Measurements from ENCODE around the gene ITGB1BP1.

Gene ITGB1BP1

DNA sequence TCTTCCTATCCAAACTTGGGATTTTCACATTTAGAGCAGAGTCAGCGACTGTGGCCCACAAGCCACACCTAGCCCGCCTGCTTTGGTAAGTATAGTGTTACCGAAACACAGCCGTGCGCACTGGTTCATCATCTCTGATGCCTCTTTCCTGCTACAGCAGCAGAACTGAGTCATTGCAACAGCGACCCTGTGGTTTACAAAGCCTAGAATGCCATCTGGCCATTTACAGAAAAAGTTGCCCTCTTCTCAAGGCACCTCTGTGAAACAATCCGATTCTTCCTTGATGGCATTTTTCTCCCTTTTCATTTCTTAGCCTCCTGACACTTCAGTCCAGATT lies 40.3 kb upstream of the ITGB1BP1 start:
- no peak overlapping the region for H3K4me3 ChIP-seq (ENCODE audit: low read depth, low read length)
- DNase-seq (ENCODE audit: low read depth), result no peak
- TF ChIP-seq, protein P1, sequence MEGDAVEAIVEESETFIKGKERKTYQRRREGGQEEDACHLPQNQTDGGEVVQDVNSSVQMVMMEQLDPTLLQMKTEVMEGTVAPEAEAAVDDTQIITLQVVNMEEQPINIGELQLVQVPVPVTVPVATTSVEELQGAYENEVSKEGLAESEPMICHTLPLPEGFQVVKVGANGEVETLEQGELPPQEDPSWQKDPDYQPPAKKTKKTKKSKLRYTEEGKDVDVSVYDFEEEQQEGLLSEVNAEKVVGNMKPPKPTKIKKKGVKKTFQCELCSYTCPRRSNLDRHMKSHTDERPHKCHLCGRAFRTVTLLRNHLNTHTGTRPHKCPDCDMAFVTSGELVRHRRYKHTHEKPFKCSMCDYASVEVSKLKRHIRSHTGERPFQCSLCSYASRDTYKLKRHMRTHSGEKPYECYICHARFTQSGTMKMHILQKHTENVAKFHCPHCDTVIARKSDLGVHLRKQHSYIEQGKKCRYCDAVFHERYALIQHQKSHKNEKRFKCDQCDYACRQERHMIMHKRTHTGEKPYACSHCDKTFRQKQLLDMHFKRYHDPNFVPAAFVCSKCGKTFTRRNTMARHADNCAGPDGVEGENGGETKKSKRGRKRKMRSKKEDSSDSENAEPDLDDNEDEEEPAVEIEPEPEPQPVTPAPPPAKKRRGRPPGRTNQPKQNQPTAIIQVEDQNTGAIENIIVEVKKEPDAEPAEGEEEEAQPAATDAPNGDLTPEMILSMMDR (IDR thresholded peaks at IDR 0.05; ENCODE audit: insufficient read depth, low read depth, low read length, missing control alignments), result no peak

DNA sequence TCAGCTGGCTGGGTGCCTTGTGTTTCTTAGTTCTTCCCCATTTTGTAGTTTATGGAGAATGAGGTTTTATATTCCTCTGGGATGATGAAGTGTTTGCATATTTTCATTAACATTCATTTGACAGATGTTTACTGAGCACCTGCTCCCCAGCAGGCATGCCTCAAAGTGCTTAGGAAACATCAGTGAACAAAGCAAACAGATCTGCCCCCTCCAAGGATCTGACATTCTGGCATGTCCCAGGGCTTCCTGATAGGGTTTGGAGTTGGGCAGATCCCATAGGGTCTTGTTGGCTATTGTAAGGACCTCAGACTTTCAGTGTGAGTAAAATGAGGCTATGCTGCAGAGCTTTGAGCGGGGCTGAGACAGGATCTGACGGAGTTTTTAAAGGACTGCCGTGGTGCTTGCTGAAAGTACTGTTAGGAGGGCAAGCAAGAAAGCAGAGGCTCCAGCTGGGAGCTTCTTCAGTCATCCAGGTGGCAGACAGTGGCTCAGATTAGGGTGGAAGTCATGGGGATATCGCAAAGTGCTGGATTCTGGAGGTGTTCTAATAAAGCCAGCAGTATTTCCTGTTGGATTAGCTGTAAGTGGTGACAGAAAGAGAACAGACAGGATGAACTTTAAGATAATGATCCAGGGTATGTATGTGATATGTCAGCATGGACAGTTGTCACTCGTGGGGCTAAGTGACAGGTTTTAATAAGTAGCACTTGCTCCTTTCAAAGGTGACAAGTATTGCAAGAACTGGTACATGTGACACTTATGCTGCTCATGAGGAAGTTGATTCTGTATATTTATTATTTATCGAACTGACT lies 39.8 kb upstream of the ITGB1BP1 start:
- no peak for DNase-seq (ENCODE audit: low read depth)
- TF ChIP-seq, protein P1 (IDR thresholded peaks at IDR 0.05; ENCODE audit: insufficient read depth, low read depth, low read length, missing control alignments), result no peak
- no peak overlapping the region for H3K4me3 ChIP-seq (ENCODE audit: low read depth, low read length)

DNA sequence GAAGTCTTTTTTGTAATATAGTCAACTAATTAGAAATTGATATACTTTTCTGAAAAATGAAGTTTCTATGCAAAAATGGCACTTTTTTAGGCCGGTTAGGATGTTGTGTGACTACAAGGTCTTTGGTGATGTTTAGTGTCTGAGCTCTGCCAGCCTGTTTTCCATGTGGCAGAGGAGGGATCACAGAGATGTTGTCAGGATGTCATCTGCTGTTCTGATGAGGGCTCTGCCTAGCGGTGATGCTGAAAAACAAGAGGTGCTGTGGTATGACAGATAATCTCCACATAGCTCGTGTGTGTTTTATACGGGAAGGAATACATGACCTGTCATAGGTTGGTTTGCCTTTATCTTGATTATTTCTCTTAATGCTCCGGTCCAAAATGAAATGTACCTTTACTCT lies 39.0 kb upstream of the ITGB1BP1 start:
- no peak overlapping the region for H3K4me3 ChIP-seq (ENCODE audit: low read depth, low read length)
- TF ChIP-seq, protein P1 (IDR thresholded peaks at IDR 0.05; ENCODE audit: insufficient read depth, low read depth, low read length, missing control alignments), result no peak
- no peak for DNase-seq (ENCODE audit: low read depth)

DNA sequence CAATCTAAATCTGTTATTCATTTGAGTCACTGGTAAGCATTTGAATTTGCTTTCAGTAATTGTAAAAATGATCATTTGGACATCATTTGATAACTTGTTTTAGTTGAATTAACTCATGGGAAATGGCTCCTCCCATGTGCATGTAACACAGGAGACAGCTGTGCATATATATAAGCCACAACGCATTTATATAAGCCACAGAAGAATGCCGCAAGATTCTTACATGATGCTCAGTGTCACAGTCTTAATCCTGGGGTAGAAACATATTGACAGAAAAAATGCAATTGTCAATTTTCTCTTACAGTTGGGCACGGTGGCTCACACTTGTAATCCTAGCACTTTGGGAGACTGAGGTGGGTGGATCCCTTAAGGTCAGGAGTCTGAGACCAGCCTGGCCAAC lies 37.8 kb upstream of the ITGB1BP1 start:
- no peak overlapping the region for H3K4me3 ChIP-seq (ENCODE audit: low read depth, low read length)
- DNase-seq (ENCODE audit: low read depth), result no peak
- TF ChIP-seq, protein P1 (IDR thresholded peaks at IDR 0.05; ENCODE audit: insufficient read depth, low read depth, low read length, missing control alignments), result no peak

DNA sequence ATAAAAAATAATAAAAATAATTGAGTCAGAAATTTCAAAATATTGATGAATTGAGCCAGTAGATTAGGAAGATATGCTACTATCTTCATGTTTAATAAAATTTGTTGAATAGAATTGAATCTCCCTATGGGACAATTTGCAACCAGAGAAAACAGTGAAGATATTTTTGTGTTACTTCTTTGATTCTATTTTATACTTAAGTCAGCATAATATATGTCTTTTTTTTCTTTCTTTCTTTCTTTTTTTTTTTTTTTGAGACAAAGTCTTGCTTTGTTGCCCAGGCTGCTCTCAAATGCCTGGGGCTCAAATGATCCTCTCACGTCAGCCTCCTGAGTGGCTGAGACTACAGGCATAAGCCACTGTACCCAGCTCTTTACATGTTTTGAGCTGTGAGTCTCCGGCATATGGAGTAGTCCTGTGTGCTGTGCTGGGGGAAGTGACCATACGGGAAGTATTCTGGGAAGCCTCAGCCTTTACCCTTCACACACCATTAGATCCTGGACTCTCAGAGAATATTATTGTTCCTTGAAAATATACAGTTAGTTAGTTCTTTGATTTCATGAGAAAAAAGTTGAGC lies 37.2 kb upstream of the ITGB1BP1 start:
- no peak for DNase-seq (ENCODE audit: low read depth)
- TF ChIP-seq, protein P1 (IDR thresholded peaks at IDR 0.05; ENCODE audit: insufficient read depth, low read depth, low read length, missing control alignments), result no peak
- H3K4me3 ChIP-seq (ENCODE audit: low read depth, low read length), result no peak overlapping the region

DNA sequence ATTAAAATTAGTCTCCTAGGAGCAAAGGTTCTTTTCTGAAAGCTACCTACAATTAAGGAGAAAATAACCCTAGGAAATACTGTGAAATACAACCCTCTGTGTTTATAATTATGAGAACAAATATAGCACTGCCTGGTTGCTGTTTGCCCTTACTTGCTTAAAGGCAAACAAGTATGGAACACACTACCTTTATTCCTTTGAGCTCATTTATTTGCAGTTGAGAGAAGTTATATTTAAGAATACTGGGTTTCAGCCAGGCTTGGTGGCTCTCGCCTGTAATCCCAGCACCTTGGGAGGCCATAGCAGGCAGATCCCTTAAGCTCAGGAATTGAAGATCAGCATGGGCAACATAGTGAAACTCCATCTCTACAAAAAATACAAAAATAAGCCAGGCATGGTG lies 27.9 kb upstream of the ITGB1BP1 start:
- TF ChIP-seq, protein P1 (IDR thresholded peaks at IDR 0.05; ENCODE audit: insufficient read depth, low read depth, low read length, missing control alignments), result no peak
- DNase-seq (ENCODE audit: low read depth), result no peak
- H3K4me3 ChIP-seq (ENCODE audit: low read depth, low read length), result no peak overlapping the region
